ENCODE measurements around the gene LARGE1. TPM values are rescaled to one million over a fixed set of nuclear protein-coding genes. Genes with fewer than 3 reads are reported as not detected.

Gene LARGE1
- polyA plus RNA-seq, 3 donors from 2014 or later, result 0.04 to 0.29 TPM; not detected in 1

DNA sequence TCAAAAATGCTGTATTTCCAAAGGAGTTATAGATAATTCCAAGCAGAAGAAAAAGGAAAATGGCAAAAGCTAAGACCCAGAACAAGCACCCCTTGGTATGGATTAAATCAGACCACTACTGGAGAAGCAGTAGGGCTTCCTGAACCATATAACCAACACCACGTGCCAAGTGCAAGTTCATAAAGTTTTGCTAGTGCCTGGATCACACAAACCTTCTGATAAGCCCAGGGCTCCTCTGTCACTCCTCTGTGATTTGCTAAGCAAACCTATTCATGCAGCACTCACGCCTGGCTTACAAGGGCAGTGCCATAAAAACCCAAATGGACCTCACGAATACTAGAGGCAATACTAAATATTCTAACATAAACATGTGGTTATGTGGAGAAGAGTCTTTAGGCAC lies 13.3 kb downstream of the LARGE1 start:
- H3K4me1 Mint-ChIP-seq, result no peaks in the 10 kb centered on the region
- H3K4me3 Mint-ChIP-seq, result no peak overlapping the region
- peaks cover 0 to 7% (median 0%) of the 10 kb centered on the region in 6 donors for H3K9me3 Mint-ChIP-seq
- H3K36me3 Mint-ChIP-seq, result no peaks in the 10 kb centered on the region
- H3K27ac Mint-ChIP-seq, result no peak overlapping the region
- no peak for DNase-seq
- H3K27me3 Mint-ChIP-seq (ENCODE audit: low read depth in 3 of 3), result peaks cover 0 to 5% (median 5%) of the 10 kb centered on the region in 3 donors

DNA sequence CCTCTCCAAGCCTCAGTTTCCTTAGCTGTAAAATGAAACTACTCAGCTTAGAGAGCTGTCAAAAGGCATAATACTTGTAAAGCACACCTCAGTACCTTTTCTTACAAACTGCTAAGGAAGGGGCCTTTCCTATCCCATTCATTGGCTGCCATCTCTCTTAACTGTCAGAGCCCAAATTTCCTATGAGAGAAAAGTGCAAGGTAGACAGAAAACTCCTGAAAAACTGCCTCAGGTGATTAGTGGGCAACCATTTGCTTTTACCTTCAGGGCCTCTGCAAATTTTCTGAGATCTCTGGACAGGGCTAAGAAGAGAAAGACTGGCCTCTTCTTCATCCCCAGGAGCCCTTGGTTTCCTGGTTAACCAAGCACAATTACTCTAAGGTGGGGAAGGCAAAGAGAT lies 13.8 kb downstream of the LARGE1 start:
- DNase-seq, result no peak
- H3K9me3 Mint-ChIP-seq, result peaks cover 0 to 7% (median 0%) of the 10 kb centered on the region in 6 donors
- no peak overlapping the region for H3K27ac Mint-ChIP-seq
- peaks cover 0 to 6% (median 2%) of the 10 kb centered on the region in 3 donors for H3K27me3 Mint-ChIP-seq (ENCODE audit: low read depth in 3 of 3)
- no peaks in the 10 kb centered on the region for H3K4me1 Mint-ChIP-seq
- H3K36me3 Mint-ChIP-seq, result no peaks in the 10 kb centered on the region
- H3K4me3 Mint-ChIP-seq, result no peak overlapping the region

DNA sequence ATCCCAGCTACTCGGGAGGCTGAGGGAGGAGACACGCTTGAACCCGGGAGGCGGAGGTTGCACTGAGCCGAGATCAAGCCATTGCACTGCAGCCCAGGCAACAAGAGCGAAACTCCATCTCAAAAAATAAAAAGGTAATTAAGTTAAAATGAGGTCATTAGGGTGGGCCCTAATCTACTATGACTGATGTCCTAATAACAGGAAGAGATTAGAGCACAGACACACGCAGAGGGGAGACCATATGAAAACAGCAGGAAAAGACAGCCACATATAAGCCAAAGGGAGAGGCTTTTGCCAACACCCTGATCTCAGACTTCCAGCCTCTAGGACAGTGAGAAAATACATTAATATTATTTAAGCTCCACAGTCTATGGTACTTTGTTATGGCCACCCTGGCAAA lies 17.3 kb downstream of the LARGE1 start:
- H3K36me3 Mint-ChIP-seq, result no peaks in the 10 kb centered on the region
- peaks cover 0 to 7% (median 5%) of the 10 kb centered on the region in 3 donors for H3K27me3 Mint-ChIP-seq (ENCODE audit: low read depth in 3 of 3)
- DNase-seq, result no peak
- H3K9me3 Mint-ChIP-seq, result no peaks in the 10 kb centered on the region
- no peak overlapping the region for H3K4me3 Mint-ChIP-seq
- H3K27ac Mint-ChIP-seq, result no peak overlapping the region
- H3K4me1 Mint-ChIP-seq, result no peaks in the 10 kb centered on the region

DNA sequence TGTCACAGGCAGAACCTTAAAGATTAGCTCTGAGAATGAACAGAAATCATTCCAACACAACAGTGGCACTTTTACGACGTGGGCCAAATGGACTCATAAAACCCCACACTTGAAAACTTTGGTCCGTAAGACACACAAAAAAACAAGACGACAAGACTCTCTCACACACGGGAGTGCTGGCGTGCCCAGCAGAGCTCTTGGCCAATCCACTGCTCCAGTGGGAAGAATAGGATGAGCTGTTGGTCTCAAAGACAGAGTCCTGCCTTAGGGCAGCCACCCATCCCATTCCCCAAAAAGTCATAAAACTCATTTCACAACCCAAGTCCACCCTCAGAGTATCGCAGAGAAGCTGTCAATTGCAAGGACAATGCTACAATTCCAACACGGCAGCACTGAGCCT lies 18.2 kb downstream of the LARGE1 start:
- Mint-ChIP-seq H3K27me3 (ENCODE audit: low read depth in 3 of 3) (peaks cover 2 to 7% (median 5%) of the 10 kb centered on the region in 3 donors), H3K36me3 (no peaks in the 10 kb centered on the region), H3K4me3 (no peak overlapping the region), H3K9me3 (no peaks in the 10 kb centered on the region), H3K27ac (no peak overlapping the region), H3K4me1 (no peaks in the 10 kb centered on the region)
- no peak for DNase-seq

DNA sequence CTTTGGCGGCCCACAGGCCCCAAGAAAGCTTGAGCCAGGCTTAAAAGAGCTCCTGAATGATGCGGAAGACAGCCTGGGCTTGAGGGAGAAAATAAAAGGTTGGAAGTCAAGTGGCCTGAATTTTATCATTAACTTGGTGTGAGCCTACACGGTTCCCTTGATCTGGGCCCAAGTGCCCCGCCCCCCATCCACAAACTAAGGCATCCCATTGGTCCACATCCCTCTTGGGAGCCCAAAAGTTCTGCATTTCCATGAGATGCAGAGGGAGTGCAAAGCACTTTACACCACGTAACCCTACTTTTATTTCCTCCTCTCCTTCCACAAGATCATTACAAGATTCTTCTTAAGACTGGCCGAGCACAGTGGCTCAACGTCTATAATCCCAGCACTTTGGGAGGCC lies 22.2 kb downstream of the LARGE1 start:
- H3K4me1 Mint-ChIP-seq, result no peaks in the 10 kb centered on the region

DNA sequence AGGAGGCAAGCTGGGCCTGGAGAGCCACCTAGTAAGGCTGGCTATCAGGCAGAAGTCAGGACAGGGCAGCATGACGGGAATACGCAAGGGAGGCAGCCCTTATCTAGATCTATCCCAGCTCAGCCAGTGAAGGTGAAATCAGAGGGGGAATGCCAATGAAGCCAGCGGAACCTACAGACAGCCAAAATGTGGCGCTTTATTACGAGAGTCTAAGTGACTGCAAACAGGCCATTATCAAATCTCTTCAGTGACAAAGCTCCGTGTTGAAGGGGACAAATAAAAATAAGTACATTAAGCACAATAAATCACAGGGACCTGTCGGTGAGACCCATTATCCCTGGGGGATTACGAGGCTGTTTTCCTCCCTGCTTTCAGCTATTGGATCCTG lies 22.8 kb downstream of the LARGE1 start:
- no peak overlapping the region for H3K27ac Mint-ChIP-seq
- H3K36me3 Mint-ChIP-seq, result no peaks in the 10 kb centered on the region
- H3K4me1 Mint-ChIP-seq, result no peaks in the 10 kb centered on the region
- H3K27me3 Mint-ChIP-seq (ENCODE audit: low read depth in 3 of 3), result peaks cover 5 to 7% (median 6%) of the 10 kb centered on the region in 3 donors
- H3K4me3 Mint-ChIP-seq, result no peak overlapping the region
- DNase-seq, result no peak
- no peaks in the 10 kb centered on the region for H3K9me3 Mint-ChIP-seq

More for the DNA sequence above, 22.2 kb downstream of the LARGE1 start:
- Mint-ChIP-seq H3K36me3 (no peaks in the 10 kb centered on the region), H3K27ac (no peak overlapping the region), H3K4me3 (no peak overlapping the region), H3K27me3 (ENCODE audit: low read depth in 3 of 3) (peaks cover 5 to 7% (median 6%) of the 10 kb centered on the region in 3 donors), H3K9me3 (no peaks in the 10 kb centered on the region)
- no peak for DNase-seq

DNA sequence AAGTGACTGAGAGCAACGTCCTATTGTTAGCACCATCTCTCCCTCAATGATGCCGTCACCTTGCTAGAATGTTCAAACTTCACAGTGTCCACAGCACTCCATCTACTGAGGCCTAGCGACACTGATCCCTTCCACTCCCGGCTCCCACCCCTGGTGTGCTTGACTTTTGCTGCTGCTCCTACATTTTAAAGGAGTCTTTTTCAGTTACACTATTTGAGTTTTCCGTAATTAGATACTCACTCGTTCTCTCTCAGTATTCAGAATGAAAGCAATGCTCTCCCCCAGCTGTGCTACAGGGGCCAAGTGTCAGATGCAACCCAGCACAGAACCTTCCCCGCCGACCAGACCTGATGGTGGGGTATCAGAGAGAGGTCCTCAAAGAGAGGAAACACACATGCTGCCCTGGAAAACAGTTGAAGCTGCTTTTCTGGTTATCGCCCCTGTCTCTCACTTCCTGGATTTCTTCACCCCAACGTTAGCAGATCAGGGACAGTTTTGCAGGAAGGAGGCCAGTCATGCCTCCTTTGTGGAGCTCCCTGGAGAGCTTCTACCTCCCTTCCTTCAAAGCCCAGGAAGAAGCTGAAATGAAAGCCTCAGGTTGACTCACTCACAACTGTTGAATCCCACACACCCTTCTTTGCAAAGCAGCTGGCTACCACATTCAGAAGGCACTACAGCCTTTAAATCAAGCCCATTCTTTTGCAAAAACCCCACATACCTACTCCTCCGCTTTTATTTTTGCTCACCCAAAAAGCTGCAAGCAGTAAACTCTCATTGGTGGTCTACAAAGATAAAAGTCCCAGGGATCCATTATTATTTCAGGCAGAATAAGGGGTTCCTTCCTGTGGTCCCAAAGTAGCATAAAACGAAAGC lies 23.5 kb downstream of the LARGE1 start:
- H3K9me3 Mint-ChIP-seq, result no peaks in the 10 kb centered on the region
- no peak for DNase-seq
- no peak overlapping the region for H3K27ac Mint-ChIP-seq
- H3K4me3 Mint-ChIP-seq, result no peak overlapping the region
- H3K4me1 Mint-ChIP-seq, result no peaks in the 10 kb centered on the region
- peaks cover 3 to 6% (median 5%) of the 10 kb centered on the region in 3 donors for H3K27me3 Mint-ChIP-seq (ENCODE audit: low read depth in 3 of 3)
- H3K36me3 Mint-ChIP-seq, result no peaks in the 10 kb centered on the region

DNA sequence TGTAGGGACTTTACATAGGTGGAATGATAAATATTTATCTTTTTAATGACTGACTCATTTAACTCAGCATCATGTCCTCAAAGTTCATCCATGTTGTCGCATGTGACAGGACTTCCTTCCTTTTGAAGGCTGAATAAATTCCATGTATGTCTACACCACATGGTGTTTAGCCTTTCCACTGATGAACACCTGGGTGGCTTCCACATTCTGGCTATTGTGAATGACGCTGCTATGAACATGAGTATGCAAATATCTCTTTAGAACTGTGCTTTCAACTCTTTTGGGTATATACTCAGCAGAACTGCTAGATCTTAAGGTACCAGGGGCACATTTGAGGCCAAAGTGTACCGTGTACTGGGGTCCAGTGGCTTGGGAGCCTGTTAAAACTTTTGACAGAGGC lies 24.1 kb downstream of the LARGE1 start:
- no peak for DNase-seq
- H3K27me3 Mint-ChIP-seq (ENCODE audit: low read depth in 3 of 3), result peaks cover 3 to 6% (median 5%) of the 10 kb centered on the region in 3 donors
- no peaks in the 10 kb centered on the region for H3K4me1 Mint-ChIP-seq
- H3K9me3 Mint-ChIP-seq, result no peaks in the 10 kb centered on the region
- H3K27ac Mint-ChIP-seq, result no peak overlapping the region
- H3K36me3 Mint-ChIP-seq, result no peaks in the 10 kb centered on the region
- H3K4me3 Mint-ChIP-seq, result no peak overlapping the region

DNA sequence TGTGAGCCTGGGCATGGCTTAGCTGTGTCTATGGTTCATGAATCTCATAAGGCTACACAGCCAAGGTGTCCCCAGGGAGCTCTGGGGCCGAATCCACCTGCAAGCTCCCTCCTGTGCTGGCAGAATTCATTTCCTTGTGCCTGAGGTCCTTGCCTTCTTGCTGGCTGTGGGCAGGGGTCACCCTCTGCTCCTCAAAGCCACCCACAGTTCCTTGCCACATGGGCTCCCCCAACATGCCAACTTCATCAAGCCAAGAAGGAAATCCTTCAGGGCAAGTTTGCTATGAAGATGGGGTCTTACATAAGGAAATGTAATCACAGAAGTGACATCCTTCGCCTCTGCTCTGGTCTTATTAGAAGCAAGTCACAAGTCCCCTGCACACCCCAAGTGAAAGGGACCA lies 24.8 kb downstream of the LARGE1 start:
- H3K27ac Mint-ChIP-seq, result no peak overlapping the region
- no peak overlapping the region for H3K4me3 Mint-ChIP-seq
- H3K9me3 Mint-ChIP-seq, result no peaks in the 10 kb centered on the region
- H3K36me3 Mint-ChIP-seq, result no peaks in the 10 kb centered on the region
- DNase-seq, result no peak
- peaks cover under 1% of the 10 kb centered on the region in 2 donors for H3K4me1 Mint-ChIP-seq
- peaks cover 3 to 6% (median 5%) of the 10 kb centered on the region in 3 donors for H3K27me3 Mint-ChIP-seq (ENCODE audit: low read depth in 3 of 3)

DNA sequence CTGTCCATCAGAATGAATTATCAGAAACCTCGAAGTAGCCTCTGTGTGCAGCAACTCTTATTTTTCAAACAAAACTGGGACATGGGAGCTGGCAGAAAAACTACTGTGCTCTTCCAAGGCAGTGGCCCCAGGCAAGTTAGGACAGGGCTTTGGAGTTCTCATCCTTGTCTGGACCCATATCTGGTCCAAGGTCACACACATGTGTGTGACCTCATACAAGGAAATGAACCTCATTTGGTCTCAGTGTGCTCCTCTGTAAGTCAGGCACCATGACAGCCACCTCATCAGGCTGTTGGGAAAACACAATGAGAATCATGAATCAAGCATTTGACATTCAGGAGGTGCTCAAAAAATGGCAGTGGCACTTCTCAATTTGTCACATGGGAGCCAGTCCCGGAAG lies 25.8 kb downstream of the LARGE1 start:
- Mint-ChIP-seq H3K4me1 (peaks cover 6 to 9% of the 10 kb centered on the region in 2 donors), H3K36me3 (no peaks in the 10 kb centered on the region), H3K4me3 (no peak overlapping the region), H3K27ac (no peak overlapping the region), H3K27me3 (ENCODE audit: low read depth in 3 of 3) (peaks cover 3 to 6% (median 3%) of the 10 kb centered on the region in 3 donors), H3K9me3 (no peaks in the 10 kb centered on the region)
- DNase-seq, result no peak

DNA sequence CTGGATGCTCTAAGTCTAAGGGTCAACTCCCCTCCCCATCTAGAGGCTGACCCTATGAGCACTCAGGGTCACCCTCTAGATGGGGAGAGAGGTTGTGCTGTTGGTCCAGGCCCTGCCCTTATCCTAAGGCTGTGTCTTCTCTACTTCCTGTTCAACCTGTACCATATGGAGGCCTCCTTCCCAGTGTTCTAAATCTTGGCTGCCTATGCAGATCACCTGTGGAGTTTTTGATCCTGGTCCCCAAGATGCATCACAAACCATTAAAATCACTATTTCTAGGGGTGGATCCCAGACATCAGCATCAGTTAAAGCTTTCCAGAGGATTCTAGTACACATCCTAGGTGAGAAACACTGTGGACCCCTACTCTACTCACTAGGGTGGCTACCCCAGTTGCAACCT lies 26.2 kb downstream of the LARGE1 start:
- Mint-ChIP-seq H3K9me3 (no peaks in the 10 kb centered on the region), H3K4me3 (no peak overlapping the region), H3K27ac (no peak overlapping the region), H3K27me3 (ENCODE audit: low read depth in 3 of 3) (peaks cover 3 to 6% (median 3%) of the 10 kb centered on the region in 3 donors), H3K36me3 (no peaks in the 10 kb centered on the region), H3K4me1 (peaks cover 10 to 14% of the 10 kb centered on the region in 2 donors)
- DNase-seq, result no peak

DNA sequence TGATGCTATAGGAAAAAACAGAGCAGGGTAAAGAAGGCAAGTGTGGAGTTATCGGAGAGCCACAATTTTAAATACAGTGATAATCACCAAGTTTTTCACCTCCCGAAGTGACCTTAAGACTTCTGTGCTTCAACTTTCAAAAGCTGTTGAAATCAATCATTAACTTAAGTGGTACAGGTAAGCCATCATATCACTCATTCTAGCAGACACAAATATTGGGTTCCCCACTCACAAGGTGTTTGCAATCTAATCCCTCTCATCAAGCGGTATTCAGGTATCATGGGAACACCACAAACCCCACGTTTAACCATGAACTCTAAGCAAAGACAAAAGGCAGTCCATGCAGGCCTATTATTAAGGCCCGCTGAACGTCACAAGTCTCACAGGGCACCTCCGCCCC lies 26.8 kb downstream of the LARGE1 start:
- no peaks in the 10 kb centered on the region for H3K36me3 Mint-ChIP-seq
- no peak for DNase-seq
- no peak overlapping the region for H3K27ac Mint-ChIP-seq
- H3K4me3 Mint-ChIP-seq, result no peak overlapping the region
- H3K4me1 Mint-ChIP-seq, result peaks cover 13 to 18% of the 10 kb centered on the region in 2 donors
- H3K9me3 Mint-ChIP-seq, result no peaks in the 10 kb centered on the region
- peaks cover 0 to 6% (median 2%) of the 10 kb centered on the region in 3 donors for H3K27me3 Mint-ChIP-seq (ENCODE audit: low read depth in 3 of 3)

DNA sequence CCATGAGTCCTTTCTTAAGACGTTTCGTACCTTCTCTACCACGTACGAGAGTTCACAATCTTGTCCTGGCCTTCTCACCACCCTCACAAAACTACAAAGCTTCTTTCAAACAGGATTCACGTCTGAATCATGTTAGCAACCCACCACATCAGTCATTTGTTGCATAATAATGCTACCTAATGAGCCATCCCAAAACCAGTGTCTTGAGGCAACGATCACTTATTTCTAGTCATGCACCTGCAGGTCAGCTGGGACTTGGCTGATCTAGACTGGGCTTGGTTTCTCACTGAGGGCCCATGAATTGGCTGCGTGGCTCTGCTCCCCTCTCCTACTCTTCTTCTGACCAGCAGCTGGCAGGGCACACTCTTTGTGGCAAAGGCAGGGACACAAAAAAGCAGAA lies 28.3 kb downstream of the LARGE1 start:
- DNase-seq, result no peak
- Mint-ChIP-seq H3K27me3 (ENCODE audit: low read depth in 3 of 3) (peaks cover 0 to 4% (median 2%) of the 10 kb centered on the region in 3 donors), H3K36me3 (no peaks in the 10 kb centered on the region), H3K27ac (no peak overlapping the region), H3K9me3 (no peaks in the 10 kb centered on the region), H3K4me3 (no peak overlapping the region), H3K4me1 (peaks cover 13 to 18% of the 10 kb centered on the region in 2 donors)

DNA sequence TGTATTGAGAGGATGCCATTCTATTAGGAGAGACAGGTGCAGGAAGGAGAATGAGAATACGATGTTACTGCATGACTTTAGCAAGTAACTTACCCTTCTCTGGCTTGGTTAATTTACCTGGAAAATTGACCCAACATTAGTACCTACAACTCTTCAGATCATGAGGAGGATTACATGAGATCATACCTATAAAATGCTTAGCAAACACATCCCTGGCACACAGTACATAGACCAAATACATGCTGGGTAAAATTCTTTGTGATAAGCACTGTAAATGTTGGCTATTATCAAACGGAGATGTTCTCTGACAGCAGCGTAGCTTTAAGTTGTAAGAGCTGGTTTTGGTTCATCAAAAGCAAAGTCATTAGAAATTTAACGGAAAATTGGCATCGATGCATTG lies 28.8 kb downstream of the LARGE1 start:
- H3K4me3 Mint-ChIP-seq, result no peak overlapping the region
- DNase-seq, result no peak
- no peak overlapping the region for H3K27ac Mint-ChIP-seq
- H3K36me3 Mint-ChIP-seq, result no peaks in the 10 kb centered on the region
- peaks cover 0 to 2% (median 0%) of the 10 kb centered on the region in 3 donors for H3K27me3 Mint-ChIP-seq (ENCODE audit: low read depth in 3 of 3)
- H3K4me1 Mint-ChIP-seq, result peaks cover 13 to 18% of the 10 kb centered on the region in 2 donors
- no peaks in the 10 kb centered on the region for H3K9me3 Mint-ChIP-seq

Measured in immature natural killer cell (primary cell).